Stimulated activated naive CD4-positive, alpha-beta T cell treated with Interleukin-2 at 50 U/mL for 16 hours (primary cell): ENCODE measurements around the gene NPFFR1.

Experiments used
- DNase-seq: peaks from one replicate; lab custom pipeline; 2025; lab: John Stamatoyannopoulos, UW

NPFFR1 gene

GRCh38 chr10:70315276-70315675, 31.5 kb upstream of the NPFFR1 start:
- DNase-seq: no peak

- no peak for DNase-seq
These were observed 29.2 kb upstream of the NPFFR1 start for GRCh38 chr10:70312972-70313371.

GRCh38 chr10:70312249-70312648, 28.4 kb upstream of the NPFFR1 start:
- DNase-seq: no peak

GRCh38 chr10:70311698-70312097, 27.9 kb upstream of the NPFFR1 start:
- no peak for DNase-seq

- no peak for DNase-seq
These were observed 25.9 kb upstream of the NPFFR1 start for GRCh38 chr10:70309661-70310060.

GRCh38 chr10:70308121-70309060, 24.6 kb upstream of the NPFFR1 start:
- DNase-seq: no peak

GRCh38 chr10:70306886-70307520, 23.2 kb upstream of the NPFFR1 start:
- DNase-seq: no peak

- DNase-seq: no peak
These were observed 22.4 kb upstream of the NPFFR1 start for GRCh38 chr10:70306181-70306705.

GRCh38 chr10:70303730-70304129, 19.9 kb upstream of the NPFFR1 start:
- DNase-seq: no peak

GRCh38 chr10:70302292-70302691, 18.5 kb upstream of the NPFFR1 start:
- no peak for DNase-seq

GRCh38 chr10:70300908-70301597, 17.2 kb upstream of the NPFFR1 start:
- no peak for DNase-seq

GRCh38 chr10:70300461-70300860, 16.7 kb upstream of the NPFFR1 start:
- no peak for DNase-seq

- DNase-seq: no peak
These were observed 16.1 kb upstream of the NPFFR1 start for GRCh38 chr10:70299876-70300275.

- no peak for DNase-seq
These were observed 14.6 kb upstream of the NPFFR1 start for GRCh38 chr10:70298393-70298792.

- no peak for DNase-seq
These were observed 13.4 kb upstream of the NPFFR1 start for GRCh38 chr10:70297224-70297623.

- no peak for DNase-seq
These were observed 12.6 kb upstream of the NPFFR1 start for GRCh38 chr10:70296406-70296899.

- DNase-seq: no peak
These were observed 12.1 kb upstream of the NPFFR1 start for GRCh38 chr10:70295926-70296325.

- DNase-seq: no peak
These were observed 11.5 kb upstream of the NPFFR1 start for GRCh38 chr10:70295321-70295720.

GRCh38 chr10:70293169-70293843, 9.5 kb upstream of the NPFFR1 start:
- no peak for DNase-seq

- no peak for DNase-seq
These were observed 8.2 kb upstream of the NPFFR1 start for GRCh38 chr10:70292004-70292403.

- DNase-seq: no peak
These were observed 5.9 kb upstream of the NPFFR1 start for GRCh38 chr10:70289739-70290138.

GRCh38 chr10:70286616-70287015, 2.8 kb upstream of the NPFFR1 start:
- DNase-seq: no peak
